HS-5 (cell line): ENCODE measurements around the gene LRRC36.

ENCODE experiments used
- DNase-seq: peaks from one replicate; pipeline ENCODE4 v3.0.0-alpha.2; 2012; ENCODE audit warnings: low read depth

The LRRC36 gene

GRCh38 chr16:67426022-67426421, 99.4 kb downstream of the LRRC36 start:
- no peak for DNase-seq

- DNase-seq, result no peak
These were observed 100.3 kb downstream of the LRRC36 start for GRCh38 chr16:67426950-67427349.

- no peak for DNase-seq
These were observed 101.6 kb downstream of the LRRC36 start for GRCh38 chr16:67428146-67428731.

- DNase-seq, result no peak
These were observed 102.6 kb downstream of the LRRC36 start for GRCh38 chr16:67429053-67429798.

- no peak for DNase-seq
These were observed 103.3 kb downstream of the LRRC36 start for GRCh38 chr16:67429799-67430503.

GRCh38 chr16:67430504-67430976, 103.9 kb downstream of the LRRC36 start:
- no peak for DNase-seq

- DNase-seq, result no peak
These were observed 104.6 kb downstream of the LRRC36 start, which contains the start of gene HSD11B2 for GRCh38 chr16:67430977-67431774. TSS of gene HSD11B2 (plus strand) at chr16:67431121. CDS start at chr16:67431249, 128 bp downstream.

- no peak for DNase-seq
These were observed 105.3 kb downstream of the LRRC36 start for GRCh38 chr16:67431775-67432505.

GRCh38 chr16:67432506-67432890, 105.9 kb downstream of the LRRC36 start:
- DNase-seq, result no peak

GRCh38 chr16:67433131-67433719, 106.6 kb downstream of the LRRC36 start:
- DNase-seq, result no peak
